ENCODE results near the gene STK10.

DNA sequence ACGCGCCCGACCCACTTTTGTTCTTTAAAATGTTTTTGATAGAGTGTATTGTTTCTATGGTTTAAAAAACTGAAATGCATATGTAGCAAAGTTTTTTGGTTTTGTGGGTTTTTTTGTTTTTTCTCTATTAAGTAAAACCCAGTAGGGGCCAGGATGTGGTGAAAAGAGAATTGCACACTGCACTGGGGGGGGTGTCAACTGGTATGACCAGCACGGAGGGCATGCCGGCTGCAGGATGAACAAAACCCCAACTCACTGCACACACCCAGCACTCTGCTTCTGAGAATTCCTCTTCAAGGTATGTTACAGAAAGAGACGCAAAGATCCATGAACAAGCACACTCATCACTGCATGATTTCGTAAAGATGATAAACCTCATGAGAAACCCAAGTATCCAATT, 75.0 kb downstream of the STK10 start:
- no peak for TF ChIP-seq POLR2AphosphoS5 (IDR thresholded peaks at IDR 0.05)
- TF ChIP-seq, protein P1, sequence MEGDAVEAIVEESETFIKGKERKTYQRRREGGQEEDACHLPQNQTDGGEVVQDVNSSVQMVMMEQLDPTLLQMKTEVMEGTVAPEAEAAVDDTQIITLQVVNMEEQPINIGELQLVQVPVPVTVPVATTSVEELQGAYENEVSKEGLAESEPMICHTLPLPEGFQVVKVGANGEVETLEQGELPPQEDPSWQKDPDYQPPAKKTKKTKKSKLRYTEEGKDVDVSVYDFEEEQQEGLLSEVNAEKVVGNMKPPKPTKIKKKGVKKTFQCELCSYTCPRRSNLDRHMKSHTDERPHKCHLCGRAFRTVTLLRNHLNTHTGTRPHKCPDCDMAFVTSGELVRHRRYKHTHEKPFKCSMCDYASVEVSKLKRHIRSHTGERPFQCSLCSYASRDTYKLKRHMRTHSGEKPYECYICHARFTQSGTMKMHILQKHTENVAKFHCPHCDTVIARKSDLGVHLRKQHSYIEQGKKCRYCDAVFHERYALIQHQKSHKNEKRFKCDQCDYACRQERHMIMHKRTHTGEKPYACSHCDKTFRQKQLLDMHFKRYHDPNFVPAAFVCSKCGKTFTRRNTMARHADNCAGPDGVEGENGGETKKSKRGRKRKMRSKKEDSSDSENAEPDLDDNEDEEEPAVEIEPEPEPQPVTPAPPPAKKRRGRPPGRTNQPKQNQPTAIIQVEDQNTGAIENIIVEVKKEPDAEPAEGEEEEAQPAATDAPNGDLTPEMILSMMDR (IDR thresholded peaks at IDR 0.05), result no peak

Measured in breast epithelium (tissue), 3 donors.